Right lobe of liver (tissue), 6 donors: ENCODE results near the gene GFI1B. TPM values are rescaled to one million over a fixed set of nuclear protein-coding genes. Genes with fewer than 3 reads are reported as not detected.
"Not testable (repeated sequence)": the region's sequence is repeated elsewhere in the genome, so short reads cannot be mapped to it uniquely, and the experiment has no call there.

ENCODE experiments used
- ATAC-seq, 4 donors: fragments of 200-7000 bp; cut with Tn5 transposase; one replicate each; pipeline ENCODE4 v1.9.1; 2020; ENCODE audit warnings: mild to moderate bottlenecking in 4 of 4, moderate library complexity in 4 of 4
- DNase-seq, 3 donors: peaks; one replicate each; pipeline ENCODE4 v3.0.0-alpha.2; 2020
- H3K27ac ChIP-seq, 3 donors: fragments of 200-600 bp; one replicate each; pipeline ENCODE4 v1.8.0; 2022
- H3K27me3 ChIP-seq, 2 donors: fragments of 200-600 bp; one replicate each; pipeline ENCODE4 v1.8.0; 2022
- H3K36me3 ChIP-seq, 4 donors: fragments of 200-600 bp; sonication (generic) in 1 of 4; one replicate each; pipeline versions ENCODE4 v1.5.1 to v1.8.0; 2017 to 2022; ENCODE audit warnings: control low read depth in 1 of 4
- H3K4me1 ChIP-seq, 4 donors: fragments of 200-600 bp; sonication (generic) in 1 of 4; one replicate each; pipeline versions ENCODE4 v1.5.1 to v1.8.0; 2017 to 2022; ENCODE audit warnings: control low read depth in 1 of 4
- H3K4me3 ChIP-seq, 3 donors: fragments of 200-600 bp; one replicate each; pipeline ENCODE4 v1.8.0; 2022
- H3K9me3 ChIP-seq, 4 donors: fragments of 200-600 bp; sonication (generic) in 1 of 4; one replicate each; pipeline versions ENCODE4 v1.5.1 to v1.8.0; 2017 to 2022; ENCODE audit warnings: control low read depth in 1 of 4
- POLR2A ChIP-seq: fragments of 450-650 bp; IDR thresholded peaks from one replicate; pipeline ENCODE4 v1.6.1; 2017; ENCODE audit warnings: antibody characterized with exemption, mild to moderate bottlenecking
- WGBS: methylation state at CpG from one replicate; pipeline ENCODE4 v1.1.6; 2018; ENCODE audit warnings: low coverage, low lambda C conversion rate; ENCODE audit not compliant: insufficient coverage; ENCODE audit errors: missing lambda C conversion rate; 5-methylcytosine and 5-hydroxymethylcytosine counted together
- intact Hi-C, 2 donors: fragments of 100-400 bp; cut with DNase I; formaldehyde crosslinking; loops; one replicate each; pipeline versions ENCODE4 v1.11.2 to v1.14.1; 2022
- total RNA-seq, 6 experiments: library from RNA; depleted of rRNA in 2 of 6; stranded (reverse); fragments of >200 nt in 2 of 6; fragmentation: NEBNext Ultra II Directional in 3 of 6; extraction: Animal tissue kit (Norgen Biotek cat#: 25700) in 3 of 6; gene quantifications; one replicate each; pipeline versions ENCODE4 v1.1.0 to v1.2.4, GENCODE V29; 2016 to 2023
- TF ChIP-seq, protein P1 (sequence below), 4 donors: fragments of 200-600 bp in 3 of 4; fragments of 450-650 bp in 1 of 4; IDR thresholded peaks; one replicate each; pipeline versions ENCODE4 v1.5.1 to v1.8.0; 2016 to 2022; ENCODE audit warnings: antibody characterized with exemption in 4 of 4, mild to moderate bottlenecking in 2 of 4
- donor health status: DM: no; HTN: yes; CAD: no.
- donor health status: DM: no; HTN: no; CAD: no.
- donor health status: DM: no; HTN: no; CAD: no.
- donor health status: DM: no; HTN: yes; CAD: no.
- donor health status: DM: no; HTN: yes; CAD: no.

Gene GFI1B
- total RNA-seq, 6 experiments from 2014 or later, result 0.24 to 0.64 (median 0.39) TPM; not detected in 3

DNA sequence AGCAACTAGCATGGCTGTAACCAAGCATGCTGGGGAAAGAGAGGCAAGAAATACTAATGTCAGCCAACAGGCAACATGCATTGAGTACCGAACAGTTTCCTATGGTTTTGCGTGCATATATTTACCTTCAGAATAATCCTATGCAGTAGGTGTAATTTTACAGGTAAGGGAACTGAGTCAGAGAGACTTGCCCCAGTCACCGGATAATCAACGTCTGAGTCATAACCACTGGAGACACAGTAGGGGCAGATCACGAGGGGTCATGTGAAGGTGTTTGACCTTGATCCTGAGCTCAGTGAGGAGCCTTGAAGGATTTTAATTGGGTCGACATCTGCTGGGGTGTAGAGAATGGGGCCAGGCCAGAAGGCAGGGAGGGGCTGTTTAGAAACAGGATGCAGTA is 20.7 kb upstream of the GFI1B start:
- intact Hi-C loops, result no loop called here
- Histone ChIP-seq H3K4me1 (no peaks in the 10 kb centered on the region), H3K27me3 (no peaks in the 10 kb centered on the region), H3K9me3 (no peaks in the 10 kb centered on the region), H3K27ac (no peak overlapping the region), H3K4me3 (no peak overlapping the region), H3K36me3 (no peaks in the 10 kb centered on the region)
- TF ChIP-seq, protein P1, sequence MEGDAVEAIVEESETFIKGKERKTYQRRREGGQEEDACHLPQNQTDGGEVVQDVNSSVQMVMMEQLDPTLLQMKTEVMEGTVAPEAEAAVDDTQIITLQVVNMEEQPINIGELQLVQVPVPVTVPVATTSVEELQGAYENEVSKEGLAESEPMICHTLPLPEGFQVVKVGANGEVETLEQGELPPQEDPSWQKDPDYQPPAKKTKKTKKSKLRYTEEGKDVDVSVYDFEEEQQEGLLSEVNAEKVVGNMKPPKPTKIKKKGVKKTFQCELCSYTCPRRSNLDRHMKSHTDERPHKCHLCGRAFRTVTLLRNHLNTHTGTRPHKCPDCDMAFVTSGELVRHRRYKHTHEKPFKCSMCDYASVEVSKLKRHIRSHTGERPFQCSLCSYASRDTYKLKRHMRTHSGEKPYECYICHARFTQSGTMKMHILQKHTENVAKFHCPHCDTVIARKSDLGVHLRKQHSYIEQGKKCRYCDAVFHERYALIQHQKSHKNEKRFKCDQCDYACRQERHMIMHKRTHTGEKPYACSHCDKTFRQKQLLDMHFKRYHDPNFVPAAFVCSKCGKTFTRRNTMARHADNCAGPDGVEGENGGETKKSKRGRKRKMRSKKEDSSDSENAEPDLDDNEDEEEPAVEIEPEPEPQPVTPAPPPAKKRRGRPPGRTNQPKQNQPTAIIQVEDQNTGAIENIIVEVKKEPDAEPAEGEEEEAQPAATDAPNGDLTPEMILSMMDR (IDR thresholded peaks at IDR 0.05), result no peak
- TF ChIP-seq POLR2A, result no peak
- DNase-seq (no peak), ATAC-seq (no peak)
- WGBS, result 67% methylated on average over 6 of the region's 6 CpGs

DNA sequence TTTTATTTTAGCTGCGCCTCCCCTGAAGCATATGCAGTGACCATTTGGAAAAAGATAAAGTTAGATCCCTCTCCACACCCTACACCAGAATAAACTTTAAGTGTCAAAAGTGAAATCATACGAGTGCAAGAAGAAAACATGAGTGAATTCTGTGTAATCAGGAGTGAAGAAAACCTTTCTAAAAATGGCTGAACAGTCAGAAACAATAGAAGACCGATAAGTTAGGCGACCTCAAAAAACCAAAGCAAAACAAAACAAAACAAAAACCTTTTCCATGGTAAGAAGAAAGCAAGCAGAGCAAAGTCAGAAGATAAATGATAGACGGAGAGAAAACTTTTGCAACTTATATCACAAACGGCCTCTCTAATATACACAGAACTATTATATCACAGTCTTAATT is 17.5 kb upstream of the GFI1B start:
- no peaks in the 10 kb centered on the region for H3K4me1 ChIP-seq
- no peaks in the 10 kb centered on the region for H3K27me3 ChIP-seq
- ATAC-seq (no peak), DNase-seq (no peak)
- no peaks in the 10 kb centered on the region for H3K36me3 ChIP-seq
- H3K9me3 ChIP-seq, result no peaks in the 10 kb centered on the region
- intact Hi-C loops, result no loop called here
- no peak overlapping the region for H3K4me3 ChIP-seq
- TF ChIP-seq POLR2A, result no peak
- TF ChIP-seq, protein P1 (IDR thresholded peaks at IDR 0.05), result no peak
- WGBS, result 50% methylated on average over 6 of the region's 6 CpGs
- no peak overlapping the region for H3K27ac ChIP-seq

DNA sequence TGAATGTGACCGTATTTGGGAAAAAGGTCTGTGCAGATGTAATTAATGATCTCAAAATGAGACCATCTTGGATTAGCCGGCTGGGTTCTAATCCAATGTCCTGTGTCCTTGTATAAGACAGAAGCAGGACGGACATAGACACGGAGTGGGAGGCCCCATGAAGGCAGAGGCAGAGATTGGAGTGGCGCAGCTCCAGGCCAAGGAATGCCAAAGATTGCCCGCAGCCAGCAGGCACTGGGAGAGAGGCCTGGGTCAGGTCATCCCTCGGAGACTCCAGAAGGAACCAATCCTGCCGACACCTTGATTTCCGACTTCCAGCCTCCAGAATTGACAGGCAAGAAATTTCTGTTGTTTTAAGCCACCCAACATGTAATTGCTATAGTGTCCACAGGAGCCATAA is 13.0 kb upstream of the GFI1B start:
- no peak overlapping the region for H3K4me3 ChIP-seq
- intact Hi-C loops, result no loop called here
- no peak overlapping the region for H3K27ac ChIP-seq
- no peaks in the 10 kb centered on the region for H3K9me3 ChIP-seq
- 75% methylated on average over 4 of the region's 9 CpGs for WGBS
- H3K27me3 ChIP-seq, result no peaks in the 10 kb centered on the region
- no peaks in the 10 kb centered on the region for H3K4me1 ChIP-seq
- H3K36me3 ChIP-seq, result no peaks in the 10 kb centered on the region
- no peak for TF ChIP-seq POLR2A
- TF ChIP-seq, protein P1 (IDR thresholded peaks at IDR 0.05), result no peak
- ATAC-seq (no peak), DNase-seq (no peak)

DNA sequence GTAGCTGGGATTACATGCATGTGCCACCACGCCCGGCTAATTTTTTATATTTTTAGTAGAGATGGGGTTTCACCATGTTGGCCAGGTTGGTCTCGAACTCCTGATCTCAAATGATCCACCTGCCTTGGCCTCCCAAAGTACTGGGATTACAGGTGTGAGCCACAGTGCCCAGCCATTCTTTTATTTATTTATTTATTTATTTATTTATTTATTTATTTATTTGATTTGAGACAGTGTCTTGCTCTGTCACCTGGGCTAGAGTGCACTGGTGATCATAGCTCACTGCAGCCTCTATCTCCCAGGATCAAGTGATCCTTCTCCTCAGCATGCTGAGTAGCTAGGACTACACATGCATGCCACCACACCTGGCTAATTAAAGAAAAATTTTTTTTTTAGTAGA is 10.6 kb upstream of the GFI1B start:
- H3K4me1 ChIP-seq, H3K27me3 ChIP-seq, H3K27ac ChIP-seq, H3K36me3 ChIP-seq, DNase-seq, H3K4me3 ChIP-seq, ATAC-seq, H3K9me3 ChIP-seq, intact Hi-C loops: not testable (repeated sequence)
- 94% methylated on average over 2 of the region's 3 CpGs for WGBS

DNA sequence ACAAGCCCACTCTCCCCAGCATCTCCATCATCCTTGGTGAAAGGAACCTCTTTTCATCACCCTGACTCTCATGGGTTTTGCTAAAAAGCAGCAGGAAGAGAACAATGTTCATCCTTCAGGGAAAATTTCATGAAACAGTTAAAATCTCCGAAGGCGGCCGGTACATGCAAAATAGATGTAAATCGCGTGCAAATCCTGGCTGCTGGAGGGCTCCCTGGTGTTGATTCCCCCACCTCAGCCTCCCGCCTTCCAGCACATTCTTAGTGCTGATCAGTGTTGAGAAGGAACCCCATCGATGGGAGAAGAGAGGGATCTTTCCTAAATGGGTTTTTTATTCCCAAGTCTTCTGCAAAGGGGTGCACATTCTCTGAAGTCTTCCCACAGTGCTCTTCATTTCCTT is 8.7 kb upstream of the GFI1B start:
- peaks cover 0 to 6% (median 0%) of the 10 kb centered on the region in 4 donors for H3K4me1 ChIP-seq

More for the DNA sequence above, 8.7 kb upstream of the GFI1B start:
- Histone ChIP-seq H3K27me3 (no peaks in the 10 kb centered on the region), H3K9me3 (no peaks in the 10 kb centered on the region), H3K36me3 (no peaks in the 10 kb centered on the region), H3K4me3 (no peak overlapping the region), H3K27ac (no peak overlapping the region)
- TF ChIP-seq, protein P1 (IDR thresholded peaks at IDR 0.05), result no peak
- TF ChIP-seq POLR2A, result no peak
- ATAC-seq (no peak), DNase-seq (no peak)
- 56% methylated on average over 7 of the region's 7 CpGs for WGBS
- intact Hi-C loops, result no loop called here
